K562 (cell line): ENCODE results near the gene DNAAF8. TPM values are rescaled to one million over a fixed set of nuclear protein-coding genes. Genes with fewer than 3 reads are reported as not detected.

ENCODE experiments used
- BCOR ChIP-seq: fragments of 450-650 bp; IDR thresholded peaks from 2 replicates; pipeline ENCODE4 v1.6.1; 2016
- CBX3 ChIP-seq, 2 experiments: IDR thresholded peaks; 1 replicate in 1 of 2; 2 replicates in 1 of 2; pipeline ENCODE4 v1.6.1; 2012; ENCODE audit warnings: inconsistent platforms in 2 of 2, low read length in 2 of 2, borderline replicate concordance in 1 of 2, control low read depth in 1 of 2
- ELF4 ChIP-seq: fragments of 450-650 bp; formaldehyde crosslinking; IDR thresholded peaks from 2 replicates; pipeline ENCODE4 v1.4.0; 2022; ENCODE audit warnings: missing genetic modification characterization
- ELK3 ChIP-seq: fragments of 450-650 bp; formaldehyde crosslinking; IDR thresholded peaks from 2 replicates; pipeline ENCODE4 v1.4.0; 2020; ENCODE audit warnings: mild to moderate bottlenecking
- FOXK1 ChIP-seq: sonication (generic); formaldehyde crosslinking; IDR thresholded peaks from 2 replicates; pipeline ENCODE4 v1.8.0; 2022; ENCODE audit warnings: missing genetic modification reagents, mild to moderate bottlenecking, borderline replicate concordance
- HMG20B ChIP-seq: fragments of 250-450 bp; sonication (Bioruptor Pico); IDR thresholded peaks from 2 replicates; pipeline ENCODE4 v1.5.0; 2021; ENCODE audit warnings: mild to moderate bottlenecking
- HSF4 ChIP-seq: fragments of 250-450 bp; sonication (Bioruptor Pico); IDR thresholded peaks from 2 replicates; pipeline ENCODE4 v2.1.2; 2022; ENCODE audit warnings: mild to moderate bottlenecking, moderate library complexity, borderline replicate concordance
- ILF3 ChIP-seq: fragments of 450-650 bp; IDR thresholded peaks from 2 replicates; pipeline ENCODE4 v1.6.1; 2018; ENCODE audit warnings: antibody characterized with exemption, mild to moderate bottlenecking, moderate library complexity, borderline replicate concordance
- KDM1A ChIP-seq, 2 experiments: fragments of 450-650 bp; IDR thresholded peaks; 2 replicates each; pipeline ENCODE4 v1.6.1; 2016; ENCODE audit warnings: mild to moderate bottlenecking in 2 of 2
- MTA2 ChIP-seq: fragments of 450-650 bp; IDR thresholded peaks from 2 replicates; pipeline ENCODE4 v1.6.1; 2016; ENCODE audit warnings: low read depth
- MXD1 ChIP-seq: fragments of 250-450 bp; sonication (Bioruptor Pico); IDR thresholded peaks from 2 replicates; pipeline ENCODE4 v1.8.0; 2021; ENCODE audit warnings: borderline replicate concordance, mild to moderate bottlenecking, moderate library complexity; ENCODE audit not compliant: poor library complexity, severe bottlenecking
- NCOA6 ChIP-seq: fragments of 450-650 bp; IDR thresholded peaks from 2 replicates; pipeline ENCODE4 v1.6.1; 2017; ENCODE audit warnings: mild to moderate bottlenecking
- NFRKB ChIP-seq: fragments of 450-650 bp; IDR thresholded peaks from 2 replicates; pipeline ENCODE4 v1.6.1; 2016; ENCODE audit warnings: low read depth
- PML ChIP-seq: IDR thresholded peaks from 2 replicates; pipeline ENCODE4 v1.6.1; 2012; ENCODE audit warnings: low read length, inconsistent platforms
- POLR2AphosphoS5 ChIP-seq: IDR thresholded peaks from 2 replicates; pipeline ENCODE4 v1.6.1; 2011; ENCODE audit warnings: mild to moderate bottlenecking, low read depth, low read length, moderate library complexity; ENCODE audit not compliant: control insufficient read depth, insufficient read depth
- POLR2G ChIP-seq: fragments of 200-400 bp; formaldehyde crosslinking; IDR thresholded peaks from 2 replicates; pipeline ENCODE4 v1.6.1; 2017; ENCODE audit warnings: low read depth, mild to moderate bottlenecking, antibody characterized with exemption, low read length, moderate library complexity
- POLR2H ChIP-seq: IDR thresholded peaks from 2 replicates; pipeline ENCODE4 v1.6.1; 2016; ENCODE audit warnings: missing genetic modification characterization, low read depth, mild to moderate bottlenecking, control low read depth, missing compliant biosample characterization, moderate library complexity
- RCOR1 ChIP-seq, 2 experiments: IDR thresholded peaks; 2 replicates each; pipeline ENCODE4 v1.6.1; 2012; ENCODE audit warnings: low read depth in 2 of 2, low read length in 2 of 2, borderline replicate concordance in 1 of 2, improper control_type of control experiment in 1 of 2
- RFX1 ChIP-seq: fragments of 450-650 bp; IDR thresholded peaks from 2 replicates; pipeline ENCODE4 v1.6.1; 2016; ENCODE audit warnings: mild to moderate bottlenecking, moderate library complexity
- SAP30 ChIP-seq: fragments of 200-600 bp; sonication (generic); IDR thresholded peaks from 2 replicates; pipeline ENCODE4 v1.6.1; 2012; ENCODE audit warnings: borderline replicate concordance, low read depth, mild to moderate bottlenecking, moderate library complexity, low read length, control low read depth, inconsistent platforms; ENCODE audit not compliant: insufficient read depth, poor library complexity, severe bottlenecking
- SMARCA4 ChIP-seq: fragments of 450-650 bp; IDR thresholded peaks from 2 replicates; pipeline ENCODE4 v1.6.1; 2016
- SRSF3 ChIP-seq: fragments of 200-400 bp; formaldehyde crosslinking; IDR thresholded peaks from 2 replicates; pipeline ENCODE4 v1.6.1; 2016; ENCODE audit warnings: mild to moderate bottlenecking, low read length, moderate library complexity; ENCODE audit not compliant: insufficient read depth
- ZBED1 ChIP-seq: IDR thresholded peaks from 2 replicates; pipeline ENCODE4 v1.6.1; 2014
- ZNF121 ChIP-seq: sonication (generic); formaldehyde crosslinking; conservative IDR thresholded peaks from 2 replicates; pipeline ENCODE4 v1.8.0; 2022; ENCODE audit warnings: missing genetic modification reagents
- polyA plus RNA-seq, 8 experiments: library from polyadenylated mRNA; depleted of rRNA in 4 of 8; stranded (reverse) in 5 of 8; unstranded in 3 of 8; fragments of >200 nt; fragmentation: Nextera tagmentation in 2 of 8; fragmentation: Illumina TruSeq in 1 of 8; extraction: Ambion mirVana in 2 of 8; extraction: Trizol in 1 of 8; gene quantifications; 2 replicates each; pipeline versions ENCODE4 v1.2.1 to v1.2.3, GENCODE V29; 2011 to 2014; ENCODE audit warnings: inconsistent platforms in 1 of 8, missing spikeins in 1 of 8
- total RNA-seq, 7 experiments: library from RNA; depleted of rRNA in 6 of 7; stranded (reverse); fragments of >200 nt in 6 of 7; fragmentation: Illumina TruSeq in 2 of 7; extraction: Trizol in 2 of 7; gene quantifications; 2 replicates each; pipeline versions ENCODE4 v1.2.1 to v1.2.3, GENCODE V29; 2011 to 2021; ENCODE audit warnings: low replicate concordance in 1 of 7
- TF ChIP-seq, protein P1 (sequence below): sonication (generic); formaldehyde crosslinking; IDR thresholded peaks from 2 replicates; pipeline ENCODE4 v1.8.0; 2022; ENCODE audit warnings: missing genetic modification reagents, mild to moderate bottlenecking, borderline replicate concordance

Gene DNAAF8
- total and polyA plus RNA-seq, 9 of the 15 experiments (the other 6 are each of a cell fraction or from before 2014, with no cell fraction given), result 0.04 to 0.12 (median 0.10) TPM; not detected in 6

DNA sequence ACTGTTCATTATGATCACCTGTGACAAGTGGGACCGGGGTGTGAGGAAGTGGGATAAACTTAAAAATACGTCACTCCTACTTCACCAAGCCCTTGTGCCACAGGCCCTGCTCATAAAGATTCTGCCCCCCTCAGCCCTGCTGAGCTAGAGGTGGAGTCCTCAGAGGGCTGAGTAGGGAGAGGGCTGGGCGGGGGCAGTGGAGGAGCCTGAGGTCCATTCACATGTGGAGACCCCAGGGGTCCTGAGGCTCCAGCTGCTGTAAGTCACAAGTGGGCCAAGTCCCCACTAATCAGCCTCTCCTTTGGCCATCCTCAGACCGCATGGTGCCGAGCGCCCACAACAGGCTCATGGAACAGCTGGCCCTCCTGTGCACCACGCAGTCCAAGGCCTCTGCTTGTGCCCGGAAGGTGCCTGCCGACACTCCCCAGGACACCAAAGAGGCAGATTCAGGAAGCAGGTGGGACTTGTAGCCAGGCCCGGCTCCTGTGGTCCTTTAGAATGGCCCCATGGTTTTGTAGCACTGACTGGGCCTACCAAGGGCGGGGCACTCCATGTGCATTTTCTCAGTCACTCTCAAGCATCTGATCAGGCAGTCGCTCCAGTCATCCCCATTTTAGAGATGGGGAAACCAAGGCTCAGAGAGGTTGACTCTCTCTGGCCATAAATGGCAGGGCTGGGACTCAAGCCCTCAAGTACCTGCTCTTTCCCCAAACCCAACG lies 10.4 kb downstream of the DNAAF8 start (continued):
- TF ChIP-seq, protein P1, sequence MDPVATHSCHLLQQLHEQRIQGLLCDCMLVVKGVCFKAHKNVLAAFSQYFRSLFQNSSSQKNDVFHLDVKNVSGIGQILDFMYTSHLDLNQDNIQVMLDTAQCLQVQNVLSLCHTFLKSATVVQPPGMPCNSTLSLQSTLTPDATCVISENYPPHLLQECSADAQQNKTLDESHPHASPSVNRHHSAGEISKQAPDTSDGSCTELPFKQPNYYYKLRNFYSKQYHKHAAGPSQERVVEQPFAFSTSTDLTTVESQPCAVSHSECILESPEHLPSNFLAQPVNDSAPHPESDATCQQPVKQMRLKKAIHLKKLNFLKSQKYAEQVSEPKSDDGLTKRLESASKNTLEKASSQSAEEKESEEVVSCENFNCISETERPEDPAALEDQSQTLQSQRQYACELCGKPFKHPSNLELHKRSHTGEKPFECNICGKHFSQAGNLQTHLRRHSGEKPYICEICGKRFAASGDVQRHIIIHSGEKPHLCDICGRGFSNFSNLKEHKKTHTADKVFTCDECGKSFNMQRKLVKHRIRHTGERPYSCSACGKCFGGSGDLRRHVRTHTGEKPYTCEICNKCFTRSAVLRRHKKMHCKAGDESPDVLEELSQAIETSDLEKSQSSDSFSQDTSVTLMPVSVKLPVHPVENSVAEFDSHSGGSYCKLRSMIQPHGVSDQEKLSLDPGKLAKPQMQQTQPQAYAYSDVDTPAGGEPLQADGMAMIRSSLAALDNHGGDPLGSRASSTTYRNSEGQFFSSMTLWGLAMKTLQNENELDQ, result no peak
- TF ChIP-seq ILF3, result no peak
- TF ChIP-seq HMG20B, result no peak
- no peak for TF ChIP-seq NFRKB
- no peak for TF ChIP-seq FOXK1
- TF ChIP-seq BCOR, result peak; percentile 90
- TF ChIP-seq SMARCA4, result no peak
- TF ChIP-seq KDM1A (IDR thresholded peaks at IDR 0.05), result peak in 1 of 2 experiments; percentile 55; a peak in 2 of 4 replicates
- TF ChIP-seq PML, result no peak
- TF ChIP-seq CBX3 (IDR thresholded peaks at IDR 0.05; ENCODE audit: borderline replicate concordance in 1 of 2, low read length in 2 of 2), result peak in 1 of 2 experiments; percentile 22; a peak in 1 of 3 replicates
- no peak for TF ChIP-seq POLR2H (tag)
- TF ChIP-seq POLR2AphosphoS5, result no peak
- 0 out of 2 replicates have a peak, but pooled peaks have one; percentile 24 for TF ChIP-seq POLR2G
- TF ChIP-seq HSF4 (CRISPR knock-in tag), result no peak
- no peak for TF ChIP-seq ELK3 (CRISPR knock-in tag)
- TF ChIP-seq MXD1 (CRISPR knock-in tag), result no peak
- no peak for TF ChIP-seq ZBED1
- TF ChIP-seq ELF4 (CRISPR knock-in tag), result no peak
- TF ChIP-seq RFX1, result no peak
- 0 out of 4 replicates have a peak, but pooled peaks of 1 of the 2 experiments have one; percentile 27 for TF ChIP-seq RCOR1 (IDR thresholded peaks at IDR 0.05; ENCODE audit: borderline replicate concordance in 1 of 2, low read depth in 2 of 2, low read length in 2 of 2)
- TF ChIP-seq NCOA6, result no peak
- TF ChIP-seq MTA2, result no peak
- TF ChIP-seq ZNF121 (CRISPR knock-in tag), result no peak
- TF ChIP-seq SAP30, result no peak
- TF ChIP-seq SRSF3, result no peak
